BLaER1 (cell line): Measurements from ENCODE around the gene ARFGEF2.

ENCODE experiments used
- H3K27ac ChIP-seq: shearing (Covaris generic); formaldehyde crosslinking; 2 replicates; pipeline ENCODE4 v1.8.1; 2022
- H3K27me3 ChIP-seq: shearing (Covaris generic); formaldehyde crosslinking; 2 replicates; pipeline ENCODE4 v1.8.1; 2022
- H3K36me3 ChIP-seq: shearing (Covaris generic); formaldehyde crosslinking; 2 replicates; pipeline ENCODE4 v1.8.1; 2022
- H3K4me1 ChIP-seq: shearing (Covaris generic); formaldehyde crosslinking; 2 replicates; pipeline ENCODE4 v1.8.1; 2022
- H3K4me2 ChIP-seq: shearing (Covaris generic); formaldehyde crosslinking; 2 replicates; pipeline ENCODE4 v1.8.1; 2022
- H3K4me3 ChIP-seq: shearing (Covaris generic); formaldehyde crosslinking; 2 replicates; pipeline ENCODE4 v1.8.1; 2022
- H3K9ac ChIP-seq: shearing (Covaris generic); formaldehyde crosslinking; 2 replicates; pipeline ENCODE4 v1.8.1; 2022
- H3K9me3 ChIP-seq: shearing (Covaris generic); formaldehyde crosslinking; 2 replicates; pipeline ENCODE4 v1.8.1; 2022
- H4K20me1 ChIP-seq: shearing (Covaris generic); formaldehyde crosslinking; 2 replicates; pipeline ENCODE4 v1.8.1; 2022
- Cebpa-rat ChIP-seq: shearing (Covaris generic); IDR thresholded peaks from 2 replicates; pipeline ENCODE4 v1.8.1; 2022

The ARFGEF2 gene

GRCh38 chr20:48910347-48910781 lies 11.1 kb upstream of the ARFGEF2 start:
- Histone ChIP-seq H3K36me3 (no peaks in the 10 kb centered on the region), H3K27ac (no peak overlapping the region), H3K9me3 (peaks cover 25% of the 10 kb centered on the region), H3K4me2 (no peak overlapping the region), H3K4me3 (no peak overlapping the region), H3K4me1 (peaks cover 48% of the 10 kb centered on the region), H4K20me1 (no peaks in the 10 kb centered on the region), H3K27me3 (no peaks in the 10 kb centered on the region), H3K9ac (no peak overlapping the region)
- TF ChIP-seq Cebpa-rat: no peak

- peak overlapping the region; percentile 11; the same call in 1 of the 2 replicates for H3K9ac ChIP-seq
- H3K9me3 ChIP-seq: peaks cover 25% of the 10 kb centered on the region
- no peaks in the 10 kb centered on the region for H4K20me1 ChIP-seq
- H3K4me3 ChIP-seq: no peak overlapping the region
- H3K4me1 ChIP-seq: peaks cover 39% of the 10 kb centered on the region
- H3K4me2 ChIP-seq: peak overlapping the region; percentile 79
- no peak for TF ChIP-seq Cebpa-rat
- H3K27ac ChIP-seq: peak overlapping the region; percentile 68
- H3K27me3 ChIP-seq: no peaks in the 10 kb centered on the region
- no peaks in the 10 kb centered on the region for H3K36me3 ChIP-seq
These were observed 9.4 kb upstream of the ARFGEF2 start for GRCh38 chr20:48912065-48912464.

- no peak overlapping the region for H3K4me3 ChIP-seq
- peaks cover 42% of the 10 kb centered on the region for H3K4me1 ChIP-seq
- H3K9me3 ChIP-seq: no peaks in the 10 kb centered on the region
- H3K27ac ChIP-seq: no peak overlapping the region
- no peaks in the 10 kb centered on the region for H3K36me3 ChIP-seq
- TF ChIP-seq Cebpa-rat: no peak
- H3K9ac ChIP-seq: no peak overlapping the region
- H3K27me3 ChIP-seq: no peaks in the 10 kb centered on the region
- H4K20me1 ChIP-seq: no peaks in the 10 kb centered on the region
- H3K4me2 ChIP-seq: no peak overlapping the region
These were observed 4.8 kb upstream of the ARFGEF2 start for GRCh38 chr20:48916699-48917098.

DNA sequence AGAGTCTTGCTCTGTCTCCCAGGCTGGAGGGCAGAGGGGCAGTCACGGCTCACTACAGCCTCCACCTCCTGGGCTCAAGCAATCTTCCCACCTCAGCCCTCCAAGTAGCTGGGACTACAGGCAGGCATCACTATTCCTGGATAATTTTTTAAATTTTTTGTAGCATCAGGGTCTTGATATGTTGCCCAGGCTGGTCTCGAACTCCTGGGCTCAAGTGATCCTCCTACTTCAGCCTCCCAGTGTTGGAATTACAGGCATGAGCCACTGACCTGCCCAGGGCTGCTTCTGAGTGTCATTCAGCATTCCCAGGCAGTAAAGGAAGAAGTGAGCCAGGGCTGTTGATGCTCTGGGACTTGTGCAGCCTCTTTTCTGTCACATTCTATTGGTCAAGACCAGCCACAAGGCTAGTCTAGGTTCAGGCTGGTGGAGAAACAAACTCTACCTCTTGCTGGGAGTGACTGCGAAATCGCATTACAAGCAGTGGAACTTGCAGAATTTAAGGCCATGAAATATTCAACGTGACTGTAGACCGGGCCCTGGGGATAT lies 2.1 kb upstream of the ARFGEF2 start:
- Histone ChIP-seq H4K20me1 (peaks cover 20% of the 10 kb centered on the region), H3K4me2 (peak overlapping the region; percentile 96; the same call in 1 of the 2 replicates), H3K27ac (no peak overlapping the region), H3K36me3 (no peaks in the 10 kb centered on the region), H3K9me3 (no peaks in the 10 kb centered on the region), H3K27me3 (no peaks in the 10 kb centered on the region), H3K4me1 (peaks cover 39% of the 10 kb centered on the region), H3K9ac (no peak overlapping the region), H3K4me3 (no peak overlapping the region)
- no peak for TF ChIP-seq Cebpa-rat

DNA sequence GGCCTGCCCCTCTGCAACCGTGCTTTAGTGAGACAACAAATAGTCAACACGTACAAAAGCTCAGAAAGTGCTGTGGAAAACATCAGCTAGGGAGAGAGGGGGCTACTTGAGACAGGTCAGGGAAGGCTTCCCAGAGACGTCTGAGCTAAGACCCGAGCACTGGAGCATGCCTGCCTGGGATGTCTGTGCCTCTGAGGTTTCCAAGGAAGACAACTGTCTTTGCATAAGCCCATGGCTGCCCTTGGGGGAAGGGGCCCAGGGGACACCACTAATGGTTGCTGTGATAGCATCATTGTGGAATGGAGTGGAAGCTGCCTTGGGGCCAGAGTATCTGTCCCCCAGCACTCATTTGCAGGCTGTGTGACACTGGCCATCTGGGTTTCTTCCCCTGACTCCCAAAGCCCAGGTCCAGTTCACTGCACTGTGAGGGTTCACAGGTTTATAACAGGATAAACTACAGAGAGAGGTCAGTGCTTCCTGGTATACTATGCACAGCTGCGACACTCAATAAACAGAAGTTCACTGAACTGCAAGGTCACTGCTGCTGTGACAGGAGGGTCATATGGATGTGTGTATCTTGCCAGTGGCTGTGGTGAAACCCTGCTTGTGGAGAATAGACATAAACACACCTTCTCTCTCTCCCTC lies 1.5 kb upstream of the ARFGEF2 start:
- no peak overlapping the region for H3K9ac ChIP-seq
- TF ChIP-seq Cebpa-rat: no peak
- no peak overlapping the region for H3K27ac ChIP-seq
- peaks cover 45% of the 10 kb centered on the region for H3K4me1 ChIP-seq
- no peaks in the 10 kb centered on the region for H3K36me3 ChIP-seq
- H3K4me2 ChIP-seq: peak overlapping the region; percentile 96
- 0 out of 2 replicates have a peak overlapping the region, but pooled peaks have one; percentile 98 for H3K4me3 ChIP-seq
- no peaks in the 10 kb centered on the region for H3K9me3 ChIP-seq
- H4K20me1 ChIP-seq: peaks cover 26% of the 10 kb centered on the region
- H3K27me3 ChIP-seq: no peaks in the 10 kb centered on the region

GRCh38 chr20:48920527-48921167 lies 864 bp upstream of the ARFGEF2 start:
- Histone ChIP-seq H3K4me3 (peak overlapping the region; percentile 98), H3K4me1 (peaks cover 45% of the 10 kb centered on the region), H4K20me1 (peaks cover 32% of the 10 kb centered on the region), H3K27me3 (no peaks in the 10 kb centered on the region), H3K9ac (peak overlapping the region; percentile 98), H3K36me3 (no peaks in the 10 kb centered on the region), H3K9me3 (no peaks in the 10 kb centered on the region), H3K27ac (peak overlapping the region; percentile 96), H3K4me2 (peak overlapping the region; percentile 96)
- no peak for TF ChIP-seq Cebpa-rat

DNA sequence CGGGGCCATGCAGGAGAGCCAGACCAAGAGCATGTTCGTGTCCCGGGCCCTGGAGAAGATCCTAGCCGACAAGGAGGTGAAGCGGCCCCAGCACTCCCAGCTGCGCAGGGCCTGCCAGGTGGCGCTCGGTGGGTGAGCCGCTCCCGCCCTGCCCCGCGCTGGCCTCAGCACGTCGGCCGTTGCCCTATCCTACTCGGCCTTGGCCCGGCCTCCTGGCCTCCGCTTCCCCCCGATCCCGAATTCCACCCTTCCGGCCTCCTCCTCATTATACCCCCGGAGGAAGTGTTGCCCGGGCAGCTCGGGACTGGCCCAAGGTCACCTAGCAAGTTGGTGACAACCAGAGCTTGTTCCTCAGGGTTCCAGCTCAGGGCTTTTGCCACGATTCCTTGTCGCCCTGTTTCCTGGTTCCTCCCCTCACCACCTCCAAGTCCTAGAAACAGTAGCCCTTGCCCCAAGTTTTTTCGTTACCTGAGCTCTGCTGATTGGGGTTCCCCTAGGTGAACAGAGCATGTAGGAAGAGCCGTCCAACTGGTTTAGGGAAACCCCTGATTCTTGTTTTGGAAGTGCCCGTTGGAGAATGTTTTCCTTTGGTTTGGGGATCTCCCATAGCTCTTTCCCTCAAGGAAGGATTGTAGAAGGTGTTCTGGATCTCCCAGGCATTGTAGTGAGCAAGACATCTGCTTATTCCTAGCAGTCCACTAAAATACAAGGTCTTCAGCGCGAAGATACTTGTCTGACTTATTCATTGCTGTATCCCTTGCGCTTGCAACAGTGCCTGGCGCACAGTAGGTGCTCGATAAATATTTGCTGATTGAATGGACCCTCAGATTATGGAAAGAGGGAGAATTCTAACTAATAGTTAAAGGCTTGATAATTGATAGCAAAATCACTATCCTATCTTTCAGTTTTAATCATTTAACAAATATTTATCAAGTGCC lies 641 bp downstream of the ARFGEF2 start:
- Histone ChIP-seq H3K4me3 (peak overlapping the region; percentile 98), H3K9ac (peak overlapping the region; percentile 98), H3K4me2 (peak overlapping the region; percentile 96), H3K4me1 (peaks cover 45% of the 10 kb centered on the region), H4K20me1 (peaks cover 47% of the 10 kb centered on the region), H3K9me3 (peaks cover under 1% of the 10 kb centered on the region; the same call in 1 of the 2 replicates), H3K27ac (peak overlapping the region; percentile 96), H3K36me3 (no peaks in the 10 kb centered on the region; the same call in 1 of the 2 replicates), H3K27me3 (no peaks in the 10 kb centered on the region)
- no peak for TF ChIP-seq Cebpa-rat

GRCh38 chr20:48923149-48923718 lies 1.7 kb downstream of the ARFGEF2 start:
- H3K27ac ChIP-seq: no peak overlapping the region
- no peak for TF ChIP-seq Cebpa-rat
- H3K27me3 ChIP-seq: no peaks in the 10 kb centered on the region
- H3K9me3 ChIP-seq: peaks cover 4% of the 10 kb centered on the region; the same call in 1 of the 2 replicates
- 0 out of 2 replicates have a peak overlapping the region, but pooled peaks have one; percentile 98 for H3K9ac ChIP-seq
- no peaks in the 10 kb centered on the region; the same call in 1 of the 2 replicates for H3K36me3 ChIP-seq
- no peak overlapping the region for H3K4me3 ChIP-seq
- peak overlapping the region; percentile 96 for H3K4me2 ChIP-seq
- H4K20me1 ChIP-seq: peaks cover 57% of the 10 kb centered on the region
- H3K4me1 ChIP-seq: peaks cover 45% of the 10 kb centered on the region

- no peak for TF ChIP-seq Cebpa-rat
- H3K4me2 ChIP-seq: 0 out of 2 replicates have a peak overlapping the region, but pooled peaks have one; percentile 96
- H3K9ac ChIP-seq: no peak overlapping the region
- H3K4me1 ChIP-seq: peaks cover 42% of the 10 kb centered on the region
- no peaks in the 10 kb centered on the region; the same call in 1 of the 2 replicates for H3K36me3 ChIP-seq
- peaks cover 4% of the 10 kb centered on the region; the same call in 1 of the 2 replicates for H3K9me3 ChIP-seq
- no peak overlapping the region for H3K4me3 ChIP-seq
- H4K20me1 ChIP-seq: peaks cover 69% of the 10 kb centered on the region
- H3K27ac ChIP-seq: no peak overlapping the region
- no peaks in the 10 kb centered on the region for H3K27me3 ChIP-seq
These were observed 3.2 kb downstream of the ARFGEF2 start for GRCh38 chr20:48924756-48925109.
